Measurements from ENCODE around the gene OBSL1. TPM values are rescaled to one million over a fixed set of nuclear protein-coding genes. Genes with fewer than 3 reads are reported as not detected.

OBSL1 gene
- total and polyA plus RNA-seq, 5 donors, result 179 to 321 (median 281) TPM

GRCh38 chr2:219511547-219512325, 59.6 kb downstream of the OBSL1 start:
- no peak overlapping the region for H3K4me3 ChIP-seq (ENCODE audit: low read length)
- intact Hi-C loops (cut with DNase I), result no loop called here
- ATAC-seq (no peak), DNase-seq (peak in 1 of 3 donors; percentile 49)
- no peaks in the 10 kb centered on the region for H3K9me3 ChIP-seq (ENCODE audit: control insufficient read depth, low read length)
- H3K27me3 ChIP-seq (ENCODE audit: control insufficient read depth, insufficient read depth), result no peaks in the 10 kb centered on the region
- H3K4me1 ChIP-seq (ENCODE audit: control insufficient read depth, insufficient read depth, low read length), result peaks cover 3% of the 10 kb centered on the region
- no peak overlapping the region for H3K27ac ChIP-seq (ENCODE audit: low read length)
- WGBS, result 35% methylated on average over 15 of the region's 15 CpGs

- no peaks in the 10 kb centered on the region for H3K9me3 ChIP-seq (ENCODE audit: control insufficient read depth, low read length)
- intact Hi-C loops (cut with DNase I), result no loop called here
- DNase-seq (peak in 1 of 3 donors; percentile 51), ATAC-seq (no peak)
- 27% methylated on average over 22 of the region's 22 CpGs for WGBS
- no peak overlapping the region for H3K4me3 ChIP-seq (ENCODE audit: low read length)
- H3K27ac ChIP-seq (ENCODE audit: low read length), result no peak overlapping the region
- H3K27me3 ChIP-seq (ENCODE audit: control insufficient read depth, insufficient read depth), result no peaks in the 10 kb centered on the region
- peaks cover 3% of the 10 kb centered on the region for H3K4me1 ChIP-seq (ENCODE audit: control insufficient read depth, insufficient read depth, low read length)
Observed at GRCh38 chr2:219510512-219511135, 60.7 kb downstream of the OBSL1 start.

- ATAC-seq (peak; percentile 65 to 70), DNase-seq (peak; percentile 53 to 84 (median 82))
- Histone ChIP-seq H3K27ac (ENCODE audit: low read length) (no peak overlapping the region), H3K27me3 (ENCODE audit: control insufficient read depth, insufficient read depth) (no peaks in the 10 kb centered on the region), H3K4me1 (ENCODE audit: control insufficient read depth, insufficient read depth, low read length) (peaks cover 3% of the 10 kb centered on the region), H3K4me3 (ENCODE audit: low read length) (peak overlapping the region; percentile 21), H3K9me3 (ENCODE audit: control insufficient read depth, low read length) (no peaks in the 10 kb centered on the region)
- intact Hi-C loops (cut with DNase I), result no loop called here
- 2% methylated on average over 26 of the region's 26 CpGs for WGBS
Observed at GRCh38 chr2:219509780-219510511, 61.4 kb downstream of the OBSL1 start.

GRCh38 chr2:219508971-219509779, 62.2 kb downstream of the OBSL1 start:
- Histone ChIP-seq H3K9me3 (ENCODE audit: control insufficient read depth, low read length) (no peaks in the 10 kb centered on the region), H3K27me3 (ENCODE audit: control insufficient read depth, insufficient read depth) (no peaks in the 10 kb centered on the region), H3K4me1 (ENCODE audit: control insufficient read depth, insufficient read depth, low read length) (peaks cover 3% of the 10 kb centered on the region), H3K4me3 (ENCODE audit: low read length) (no peak overlapping the region), H3K27ac (ENCODE audit: low read length) (no peak overlapping the region)
- DNase-seq (peak in 1 of 3 donors; percentile 57), ATAC-seq (peak; percentile 12 to 27)
- 4% methylated on average over 14 of the region's 14 CpGs for WGBS
- intact Hi-C loops (cut with DNase I), result no loop called here

GRCh38 chr2:219508444-219508734, 63.0 kb downstream of the OBSL1 start:
- Histone ChIP-seq H3K27me3 (ENCODE audit: control insufficient read depth, insufficient read depth) (no peaks in the 10 kb centered on the region), H3K9me3 (ENCODE audit: control insufficient read depth, low read length) (no peaks in the 10 kb centered on the region), H3K27ac (ENCODE audit: low read length) (no peak overlapping the region), H3K4me3 (ENCODE audit: low read length) (no peak overlapping the region), H3K4me1 (ENCODE audit: control insufficient read depth, insufficient read depth, low read length) (peaks cover 3% of the 10 kb centered on the region)
- WGBS, result 53% methylated on average over 4 of the region's 4 CpGs
- ATAC-seq (no peak), DNase-seq (no peak)
- intact Hi-C loops (cut with DNase I), result no loop called here

GRCh38 chr2:219507581-219508443, 63.5 kb downstream of the OBSL1 start:
- Histone ChIP-seq H3K4me3 (ENCODE audit: low read length) (no peak overlapping the region), H3K27ac (ENCODE audit: low read length) (no peak overlapping the region), H3K27me3 (ENCODE audit: control insufficient read depth, insufficient read depth) (no peaks in the 10 kb centered on the region), H3K9me3 (ENCODE audit: control insufficient read depth, low read length) (no peaks in the 10 kb centered on the region), H3K4me1 (ENCODE audit: control insufficient read depth, insufficient read depth, low read length) (peaks cover 3% of the 10 kb centered on the region)
- intact Hi-C loops (cut with DNase I), result no loop called here
- ATAC-seq, result no peak
- DNase-seq, result peak in 1 of 3 donors; percentile 52
- 38% methylated on average over 8 of the region's 8 CpGs for WGBS

- H3K4me3 ChIP-seq (ENCODE audit: low read length), result no peak overlapping the region
- no peak overlapping the region for H3K27ac ChIP-seq (ENCODE audit: low read length)
- DNase-seq (peak in 1 of 3 donors; percentile 42), ATAC-seq (no peak)
- peaks cover 3% of the 10 kb centered on the region for H3K4me1 ChIP-seq (ENCODE audit: control insufficient read depth, insufficient read depth, low read length)
- 72% methylated on average over 17 of the region's 17 CpGs for WGBS
- no peaks in the 10 kb centered on the region for H3K9me3 ChIP-seq (ENCODE audit: control insufficient read depth, low read length)
- intact Hi-C loops (cut with DNase I), result no loop called here
- H3K27me3 ChIP-seq (ENCODE audit: control insufficient read depth, insufficient read depth), result no peaks in the 10 kb centered on the region
Observed at GRCh38 chr2:219506802-219507526, 64.4 kb downstream of the OBSL1 start.

GRCh38 chr2:219506153-219506801, 65.1 kb downstream of the OBSL1 start:
- ATAC-seq, result no peak
- Histone ChIP-seq H3K4me3 (ENCODE audit: low read length) (no peak overlapping the region), H3K4me1 (ENCODE audit: control insufficient read depth, insufficient read depth, low read length) (peaks cover 3% of the 10 kb centered on the region), H3K27me3 (ENCODE audit: control insufficient read depth, insufficient read depth) (no peaks in the 10 kb centered on the region), H3K27ac (ENCODE audit: low read length) (no peak overlapping the region), H3K9me3 (ENCODE audit: control insufficient read depth, low read length) (no peaks in the 10 kb centered on the region)
- intact Hi-C loops (cut with DNase I), result no loop called here
- peak in 1 of 3 donors; percentile 39 for DNase-seq
- WGBS, result 81% methylated on average over 23 of the region's 23 CpGs

- intact Hi-C loops (cut with DNase I), result no loop called here
- Histone ChIP-seq H3K27ac (ENCODE audit: low read length) (no peak overlapping the region), H3K9me3 (ENCODE audit: control insufficient read depth, low read length) (no peaks in the 10 kb centered on the region), H3K4me1 (ENCODE audit: control insufficient read depth, insufficient read depth, low read length) (peaks cover 3% of the 10 kb centered on the region), H3K27me3 (ENCODE audit: control insufficient read depth, insufficient read depth) (no peaks in the 10 kb centered on the region), H3K4me3 (ENCODE audit: low read length) (no peak overlapping the region)
- DNase-seq (peak in 1 of 3 donors; percentile 33), ATAC-seq (no peak)
- WGBS, result 86% methylated on average over 9 of the region's 9 CpGs
Observed at GRCh38 chr2:219505585-219505984, 65.8 kb downstream of the OBSL1 start.

Measured in right cardiac atrium (tissue), 5 donors.